Measurements from ENCODE around the gene UPP2.

- TF ChIP-seq, protein P1, sequence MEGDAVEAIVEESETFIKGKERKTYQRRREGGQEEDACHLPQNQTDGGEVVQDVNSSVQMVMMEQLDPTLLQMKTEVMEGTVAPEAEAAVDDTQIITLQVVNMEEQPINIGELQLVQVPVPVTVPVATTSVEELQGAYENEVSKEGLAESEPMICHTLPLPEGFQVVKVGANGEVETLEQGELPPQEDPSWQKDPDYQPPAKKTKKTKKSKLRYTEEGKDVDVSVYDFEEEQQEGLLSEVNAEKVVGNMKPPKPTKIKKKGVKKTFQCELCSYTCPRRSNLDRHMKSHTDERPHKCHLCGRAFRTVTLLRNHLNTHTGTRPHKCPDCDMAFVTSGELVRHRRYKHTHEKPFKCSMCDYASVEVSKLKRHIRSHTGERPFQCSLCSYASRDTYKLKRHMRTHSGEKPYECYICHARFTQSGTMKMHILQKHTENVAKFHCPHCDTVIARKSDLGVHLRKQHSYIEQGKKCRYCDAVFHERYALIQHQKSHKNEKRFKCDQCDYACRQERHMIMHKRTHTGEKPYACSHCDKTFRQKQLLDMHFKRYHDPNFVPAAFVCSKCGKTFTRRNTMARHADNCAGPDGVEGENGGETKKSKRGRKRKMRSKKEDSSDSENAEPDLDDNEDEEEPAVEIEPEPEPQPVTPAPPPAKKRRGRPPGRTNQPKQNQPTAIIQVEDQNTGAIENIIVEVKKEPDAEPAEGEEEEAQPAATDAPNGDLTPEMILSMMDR (IDR thresholded peaks at IDR 0.05; ENCODE audit: control extremely low read depth in 1 of 3, insufficient read depth in 1 of 3, low read depth in 1 of 3, low read length in 3 of 3), result no peak
- TF ChIP-seq JUND (IDR thresholded peaks at IDR 0.05; ENCODE audit: low read length), result no peak
- TF ChIP-seq TAF1 (IDR thresholded peaks at IDR 0.05; ENCODE audit: low read depth, low read length), result no peak
- no peak for TF ChIP-seq TAF7 (optimal IDR thresholded peaks at IDR 0.05; ENCODE audit: borderline replicate concordance, low read depth, low read length)
- no peak for TF ChIP-seq EZH2 (IDR thresholded peaks at IDR 0.05; ENCODE audit: low read depth, low read length, severe bottlenecking)
- TF ChIP-seq, protein P2, sequence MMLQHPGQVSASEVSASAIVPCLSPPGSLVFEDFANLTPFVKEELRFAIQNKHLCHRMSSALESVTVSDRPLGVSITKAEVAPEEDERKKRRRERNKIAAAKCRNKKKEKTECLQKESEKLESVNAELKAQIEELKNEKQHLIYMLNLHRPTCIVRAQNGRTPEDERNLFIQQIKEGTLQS (IDR thresholded peaks at IDR 0.05; ENCODE audit: insufficient read depth, low read depth, low read length), result no peak
- TF ChIP-seq, protein P3, sequence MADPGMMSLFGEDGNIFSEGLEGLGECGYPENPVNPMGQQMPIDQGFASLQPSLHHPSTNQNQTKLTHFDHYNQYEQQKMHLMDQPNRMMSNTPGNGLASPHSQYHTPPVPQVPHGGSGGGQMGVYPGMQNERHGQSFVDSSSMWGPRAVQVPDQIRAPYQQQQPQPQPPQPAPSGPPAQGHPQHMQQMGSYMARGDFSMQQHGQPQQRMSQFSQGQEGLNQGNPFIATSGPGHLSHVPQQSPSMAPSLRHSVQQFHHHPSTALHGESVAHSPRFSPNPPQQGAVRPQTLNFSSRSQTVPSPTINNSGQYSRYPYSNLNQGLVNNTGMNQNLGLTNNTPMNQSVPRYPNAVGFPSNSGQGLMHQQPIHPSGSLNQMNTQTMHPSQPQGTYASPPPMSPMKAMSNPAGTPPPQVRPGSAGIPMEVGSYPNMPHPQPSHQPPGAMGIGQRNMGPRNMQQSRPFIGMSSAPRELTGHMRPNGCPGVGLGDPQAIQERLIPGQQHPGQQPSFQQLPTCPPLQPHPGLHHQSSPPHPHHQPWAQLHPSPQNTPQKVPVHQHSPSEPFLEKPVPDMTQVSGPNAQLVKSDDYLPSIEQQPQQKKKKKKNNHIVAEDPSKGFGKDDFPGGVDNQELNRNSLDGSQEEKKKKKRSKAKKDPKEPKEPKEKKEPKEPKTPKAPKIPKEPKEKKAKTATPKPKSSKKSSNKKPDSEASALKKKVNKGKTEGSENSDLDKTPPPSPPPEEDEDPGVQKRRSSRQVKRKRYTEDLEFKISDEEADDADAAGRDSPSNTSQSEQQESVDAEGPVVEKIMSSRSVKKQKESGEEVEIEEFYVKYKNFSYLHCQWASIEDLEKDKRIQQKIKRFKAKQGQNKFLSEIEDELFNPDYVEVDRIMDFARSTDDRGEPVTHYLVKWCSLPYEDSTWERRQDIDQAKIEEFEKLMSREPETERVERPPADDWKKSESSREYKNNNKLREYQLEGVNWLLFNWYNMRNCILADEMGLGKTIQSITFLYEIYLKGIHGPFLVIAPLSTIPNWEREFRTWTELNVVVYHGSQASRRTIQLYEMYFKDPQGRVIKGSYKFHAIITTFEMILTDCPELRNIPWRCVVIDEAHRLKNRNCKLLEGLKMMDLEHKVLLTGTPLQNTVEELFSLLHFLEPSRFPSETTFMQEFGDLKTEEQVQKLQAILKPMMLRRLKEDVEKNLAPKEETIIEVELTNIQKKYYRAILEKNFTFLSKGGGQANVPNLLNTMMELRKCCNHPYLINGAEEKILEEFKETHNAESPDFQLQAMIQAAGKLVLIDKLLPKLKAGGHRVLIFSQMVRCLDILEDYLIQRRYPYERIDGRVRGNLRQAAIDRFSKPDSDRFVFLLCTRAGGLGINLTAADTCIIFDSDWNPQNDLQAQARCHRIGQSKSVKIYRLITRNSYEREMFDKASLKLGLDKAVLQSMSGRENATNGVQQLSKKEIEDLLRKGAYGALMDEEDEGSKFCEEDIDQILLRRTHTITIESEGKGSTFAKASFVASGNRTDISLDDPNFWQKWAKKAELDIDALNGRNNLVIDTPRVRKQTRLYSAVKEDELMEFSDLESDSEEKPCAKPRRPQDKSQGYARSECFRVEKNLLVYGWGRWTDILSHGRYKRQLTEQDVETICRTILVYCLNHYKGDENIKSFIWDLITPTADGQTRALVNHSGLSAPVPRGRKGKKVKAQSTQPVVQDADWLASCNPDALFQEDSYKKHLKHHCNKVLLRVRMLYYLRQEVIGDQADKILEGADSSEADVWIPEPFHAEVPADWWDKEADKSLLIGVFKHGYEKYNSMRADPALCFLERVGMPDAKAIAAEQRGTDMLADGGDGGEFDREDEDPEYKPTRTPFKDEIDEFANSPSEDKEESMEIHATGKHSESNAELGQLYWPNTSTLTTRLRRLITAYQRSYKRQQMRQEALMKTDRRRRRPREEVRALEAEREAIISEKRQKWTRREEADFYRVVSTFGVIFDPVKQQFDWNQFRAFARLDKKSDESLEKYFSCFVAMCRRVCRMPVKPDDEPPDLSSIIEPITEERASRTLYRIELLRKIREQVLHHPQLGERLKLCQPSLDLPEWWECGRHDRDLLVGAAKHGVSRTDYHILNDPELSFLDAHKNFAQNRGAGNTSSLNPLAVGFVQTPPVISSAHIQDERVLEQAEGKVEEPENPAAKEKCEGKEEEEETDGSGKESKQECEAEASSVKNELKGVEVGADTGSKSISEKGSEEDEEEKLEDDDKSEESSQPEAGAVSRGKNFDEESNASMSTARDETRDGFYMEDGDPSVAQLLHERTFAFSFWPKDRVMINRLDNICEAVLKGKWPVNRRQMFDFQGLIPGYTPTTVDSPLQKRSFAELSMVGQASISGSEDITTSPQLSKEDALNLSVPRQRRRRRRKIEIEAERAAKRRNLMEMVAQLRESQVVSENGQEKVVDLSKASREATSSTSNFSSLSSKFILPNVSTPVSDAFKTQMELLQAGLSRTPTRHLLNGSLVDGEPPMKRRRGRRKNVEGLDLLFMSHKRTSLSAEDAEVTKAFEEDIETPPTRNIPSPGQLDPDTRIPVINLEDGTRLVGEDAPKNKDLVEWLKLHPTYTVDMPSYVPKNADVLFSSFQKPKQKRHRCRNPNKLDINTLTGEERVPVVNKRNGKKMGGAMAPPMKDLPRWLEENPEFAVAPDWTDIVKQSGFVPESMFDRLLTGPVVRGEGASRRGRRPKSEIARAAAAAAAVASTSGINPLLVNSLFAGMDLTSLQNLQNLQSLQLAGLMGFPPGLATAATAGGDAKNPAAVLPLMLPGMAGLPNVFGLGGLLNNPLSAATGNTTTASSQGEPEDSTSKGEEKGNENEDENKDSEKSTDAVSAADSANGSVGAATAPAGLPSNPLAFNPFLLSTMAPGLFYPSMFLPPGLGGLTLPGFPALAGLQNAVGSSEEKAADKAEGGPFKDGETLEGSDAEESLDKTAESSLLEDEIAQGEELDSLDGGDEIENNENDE (IDR thresholded peaks at IDR 0.05; ENCODE audit: insufficient replicate concordance, low read length), result no peak
Measured at GRCh38 chr2:158174956-158175355, 73.3 kb downstream of the UPP2 start.
